22Rv1 (cell line): ENCODE results near the gene SMAP2.
A peak's percentile ranks its signal among the peaks of the same experiment; 100 is the strongest.

Source experiments
- H3K27ac ChIP-seq: fragments of 450-650 bp; 2 replicates; pipeline ENCODE4 v1.5.1; 2017
- ZFX ChIP-seq: fragments of 450-650 bp; IDR thresholded peaks from 2 replicates; pipeline ENCODE4 v1.6.1; 2017; ENCODE audit warnings: antibody characterized with exemption, borderline replicate concordance
- TF ChIP-seq, protein P1 (sequence below): fragments of 450-650 bp; IDR thresholded peaks from 2 replicates; pipeline ENCODE4 v1.5.1; 2017; ENCODE audit warnings: mild to moderate bottlenecking

The SMAP2 gene

DNA sequence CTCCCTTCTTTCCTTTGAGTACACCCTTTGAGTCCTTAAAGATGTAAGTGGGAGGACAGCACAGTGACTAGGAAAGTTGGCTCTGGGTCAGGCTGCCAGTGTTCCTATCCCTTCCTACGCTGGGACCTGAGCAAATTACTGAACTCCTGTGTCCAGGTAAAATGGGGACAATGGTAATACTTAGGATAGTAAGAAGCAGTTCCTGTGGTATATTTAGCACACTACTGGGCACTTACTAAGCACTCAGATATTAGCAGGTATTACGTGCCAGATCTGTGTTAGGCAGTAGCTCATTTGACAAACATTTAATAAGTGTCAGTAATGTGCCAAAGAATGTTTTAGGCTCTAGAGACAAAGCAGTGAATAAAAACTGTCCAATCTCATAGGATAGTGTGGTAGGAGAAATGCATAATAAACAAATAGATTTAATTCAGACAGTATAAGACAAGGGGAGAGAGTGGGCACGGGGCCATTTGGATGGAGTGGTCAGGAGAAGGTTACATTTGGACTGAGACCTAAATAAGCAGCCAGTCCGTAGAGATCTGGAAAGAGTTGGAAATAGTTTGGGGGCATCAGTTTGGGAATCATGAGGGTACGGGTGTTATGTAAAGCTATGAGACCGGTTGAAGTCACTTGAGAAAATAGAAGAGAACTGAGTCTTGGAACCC is 50.6 kb downstream of the SMAP2 start:
- H3K27ac ChIP-seq: no peak overlapping the region
- TF ChIP-seq, protein P1, sequence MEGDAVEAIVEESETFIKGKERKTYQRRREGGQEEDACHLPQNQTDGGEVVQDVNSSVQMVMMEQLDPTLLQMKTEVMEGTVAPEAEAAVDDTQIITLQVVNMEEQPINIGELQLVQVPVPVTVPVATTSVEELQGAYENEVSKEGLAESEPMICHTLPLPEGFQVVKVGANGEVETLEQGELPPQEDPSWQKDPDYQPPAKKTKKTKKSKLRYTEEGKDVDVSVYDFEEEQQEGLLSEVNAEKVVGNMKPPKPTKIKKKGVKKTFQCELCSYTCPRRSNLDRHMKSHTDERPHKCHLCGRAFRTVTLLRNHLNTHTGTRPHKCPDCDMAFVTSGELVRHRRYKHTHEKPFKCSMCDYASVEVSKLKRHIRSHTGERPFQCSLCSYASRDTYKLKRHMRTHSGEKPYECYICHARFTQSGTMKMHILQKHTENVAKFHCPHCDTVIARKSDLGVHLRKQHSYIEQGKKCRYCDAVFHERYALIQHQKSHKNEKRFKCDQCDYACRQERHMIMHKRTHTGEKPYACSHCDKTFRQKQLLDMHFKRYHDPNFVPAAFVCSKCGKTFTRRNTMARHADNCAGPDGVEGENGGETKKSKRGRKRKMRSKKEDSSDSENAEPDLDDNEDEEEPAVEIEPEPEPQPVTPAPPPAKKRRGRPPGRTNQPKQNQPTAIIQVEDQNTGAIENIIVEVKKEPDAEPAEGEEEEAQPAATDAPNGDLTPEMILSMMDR: no peak
- no peak for TF ChIP-seq ZFX

DNA sequence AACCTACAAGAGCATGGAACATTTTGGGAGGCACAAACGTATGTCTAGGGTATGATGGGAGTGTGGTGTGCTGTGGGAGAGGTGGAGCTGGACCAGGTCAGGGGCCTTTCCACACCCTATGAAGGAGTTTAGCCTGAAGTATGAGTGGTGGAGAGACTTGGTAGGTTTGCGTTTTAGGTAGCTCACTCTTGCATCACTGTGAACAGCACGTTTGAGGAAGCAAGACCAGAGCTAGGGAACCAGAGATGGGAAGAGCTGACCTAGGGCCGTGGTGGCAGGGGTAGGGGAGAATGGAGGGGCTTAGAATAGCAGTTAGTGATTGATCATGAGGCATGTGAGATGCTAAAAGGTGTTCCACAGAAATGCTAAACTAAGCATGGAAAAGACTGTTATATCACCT is 51.7 kb downstream of the SMAP2 start:
- TF ChIP-seq, protein P1: no peak
- no peak for TF ChIP-seq ZFX
- H3K27ac ChIP-seq: no peak overlapping the region

DNA sequence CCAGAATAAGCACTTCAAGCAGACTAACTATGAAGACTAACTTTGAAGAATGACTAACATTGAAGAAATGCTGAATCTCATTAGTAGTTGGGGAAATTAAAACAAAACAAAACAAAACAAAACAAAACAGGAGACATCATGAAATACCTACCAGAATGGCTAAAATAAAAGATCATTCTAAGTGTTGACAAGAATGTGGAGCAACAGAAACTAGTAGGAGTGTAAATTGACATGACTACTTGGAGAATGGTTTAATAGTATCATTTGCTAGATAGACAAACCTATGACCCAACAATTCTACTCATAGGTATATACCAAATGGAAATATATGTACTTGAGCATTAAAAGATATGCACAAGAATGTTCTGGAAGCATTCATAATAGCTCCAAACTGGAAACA is 57.9 kb downstream of the SMAP2 start:
- no peak overlapping the region for H3K27ac ChIP-seq
- TF ChIP-seq, protein P1: no peak
- TF ChIP-seq ZFX: no peak

DNA sequence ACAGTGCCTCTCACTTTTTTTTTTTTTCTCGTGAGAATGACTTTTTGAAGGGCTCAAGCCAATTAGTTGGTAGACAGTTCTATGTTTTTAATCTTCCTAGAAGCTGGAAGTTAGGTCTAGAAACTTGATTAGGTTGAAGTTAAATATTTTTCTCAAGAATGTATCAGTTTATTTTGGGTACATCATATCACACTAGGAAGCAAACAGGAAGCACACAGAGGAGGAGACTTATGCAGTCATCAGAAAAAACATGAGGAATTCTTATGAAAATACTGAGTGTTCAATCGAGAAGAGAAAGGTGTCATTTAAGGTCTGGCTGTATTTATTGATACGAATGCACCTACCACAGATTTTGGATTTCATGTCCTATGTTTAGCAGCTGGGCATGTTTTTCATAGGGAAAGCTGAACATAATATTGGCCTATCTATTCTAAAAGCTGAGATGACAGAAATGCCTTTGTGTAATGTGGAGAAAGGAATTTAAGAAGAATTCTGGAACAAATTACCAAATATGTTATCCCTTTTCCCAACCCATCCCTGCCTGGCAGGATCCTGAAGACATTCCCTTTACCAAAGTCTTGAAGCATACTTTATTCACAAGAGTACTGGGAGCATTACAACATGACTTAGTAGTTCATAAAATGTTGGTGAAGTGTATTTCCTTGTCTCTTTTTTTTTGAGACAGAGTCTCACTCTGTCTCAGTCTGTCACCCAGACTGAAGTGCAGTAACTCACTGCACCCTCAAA is 59.3 kb downstream of the SMAP2 start:
- TF ChIP-seq, protein P1: no peak
- no peak for TF ChIP-seq ZFX
- no peak overlapping the region for H3K27ac ChIP-seq

DNA sequence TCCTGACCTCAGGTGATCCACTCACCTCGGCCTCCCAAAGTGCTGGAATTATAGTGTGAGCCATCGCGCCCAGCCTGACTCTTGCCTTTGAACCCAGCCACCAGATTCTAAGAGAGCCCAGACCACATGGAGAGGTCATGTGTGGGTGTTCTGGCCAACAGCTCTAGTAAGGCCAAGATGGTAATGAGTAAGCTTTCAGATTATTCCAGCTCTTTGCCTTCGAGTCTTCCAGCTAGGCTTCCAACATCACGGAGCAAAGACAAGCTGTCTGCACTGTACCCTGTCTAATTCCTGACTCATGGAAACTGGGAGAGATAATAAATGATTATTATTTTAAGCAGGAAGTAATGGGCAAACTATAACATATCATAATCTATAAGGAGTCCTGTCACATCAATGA is 61.9 kb downstream of the SMAP2 start:
- TF ChIP-seq, protein P1: no peak
- TF ChIP-seq ZFX: no peak
- no peak overlapping the region for H3K27ac ChIP-seq

DNA sequence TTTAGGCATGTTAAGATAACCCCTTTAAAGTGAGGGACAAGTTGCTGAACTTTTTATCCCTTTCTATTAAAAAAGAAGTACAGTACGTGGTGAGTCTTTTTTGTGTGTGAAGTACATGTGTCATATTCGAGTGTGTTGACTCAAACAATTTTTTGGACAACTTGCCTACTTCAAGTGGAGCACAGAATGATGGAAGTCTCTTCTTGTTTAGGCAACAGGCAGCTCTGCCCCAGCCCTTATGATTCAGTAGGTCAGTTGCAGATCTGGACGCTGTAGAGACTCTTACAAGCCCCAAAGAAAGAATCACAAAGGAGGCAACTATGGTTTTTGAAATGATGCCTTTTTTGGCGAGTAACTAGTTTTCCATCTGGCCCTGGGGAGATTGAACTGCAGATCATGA is 62.3 kb downstream of the SMAP2 start:
- no peak overlapping the region for H3K27ac ChIP-seq
- TF ChIP-seq, protein P1: no peak
- no peak for TF ChIP-seq ZFX

DNA sequence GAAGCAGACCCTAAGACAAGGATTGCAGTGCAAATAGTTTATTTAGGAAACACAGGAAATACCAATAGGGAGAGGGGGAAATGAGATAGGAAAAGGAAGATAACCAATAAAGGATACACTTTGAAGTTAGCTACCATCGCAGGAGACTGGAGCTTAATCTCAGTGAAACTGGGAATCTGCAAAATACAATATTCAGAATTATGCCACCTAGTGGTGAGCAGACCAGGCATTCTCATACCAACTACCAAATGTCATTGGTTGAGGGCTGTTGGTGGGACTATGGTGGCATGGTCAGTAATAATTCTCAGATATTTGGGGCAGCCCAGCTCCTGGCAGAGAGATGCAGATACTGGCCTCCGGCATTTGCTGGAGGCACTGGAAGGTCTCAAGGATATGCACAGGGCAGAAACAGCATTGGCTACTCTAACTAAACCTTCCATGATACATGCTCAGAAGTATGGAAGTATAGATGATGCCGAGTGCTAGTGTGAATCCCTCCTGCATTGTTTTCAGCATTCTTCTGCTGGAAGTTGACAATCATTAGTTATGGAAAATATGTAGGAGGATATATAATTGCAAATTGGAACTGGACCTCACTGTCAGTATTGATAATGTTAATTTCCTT is 65.0 kb downstream of the SMAP2 start:
- TF ChIP-seq ZFX: no peak
- TF ChIP-seq, protein P1: peak; percentile 82

More for the DNA sequence above, 65.0 kb downstream of the SMAP2 start:
- no peak overlapping the region for H3K27ac ChIP-seq
